Esophagus squamous epithelium (tissue), 5 donors: ENCODE measurements around the gene CLSTN3. TPM values are rescaled to one million over a fixed set of nuclear protein-coding genes. Genes with fewer than 3 reads are reported as not detected.

Experiments
- DNase-seq: peaks from one replicate; lab custom pipeline; 2025; lab: John Stamatoyannopoulos, UW
- H3K27ac ChIP-seq, 4 donors: fragments of 200-600 bp; sonication (generic); one replicate each; pipeline ENCODE4 v1.5.1; 2016 to 2019; ENCODE audit warnings: mild to moderate bottlenecking in 1 of 4
- H3K27me3 ChIP-seq, 4 donors: fragments of 200-600 bp; sonication (generic); 1 replicate in 3 of 4; 2 replicates in 1 of 4; pipeline versions ENCODE4 v1.5.1 to v1.6.0; 2017 to 2021; ENCODE audit warnings: antibody characterized with exemption in 1 of 4
- H3K36me3 ChIP-seq, 3 donors: fragments of 200-600 bp; sonication (generic); one replicate each; pipeline ENCODE4 v1.5.1; 2016 to 2019
- H3K4me1 ChIP-seq, 3 donors: fragments of 200-600 bp; sonication (generic); one replicate each; pipeline ENCODE4 v1.5.1; 2017 to 2019
- H3K4me3 ChIP-seq, 4 donors: fragments of 200-600 bp; sonication (generic); 1 replicate in 3 of 4; 2 replicates in 1 of 4; pipeline ENCODE4 v1.5.1; 2016 to 2019; ENCODE audit warnings: mild to moderate bottlenecking in 2 of 4, moderate library complexity in 1 of 4
- H3K9me3 ChIP-seq, 3 donors: fragments of 200-600 bp; sonication (generic); one replicate each; pipeline ENCODE4 v1.5.1; 2016 to 2019
- POLR2A ChIP-seq, 4 donors: fragments of 450-650 bp; IDR thresholded peaks; one replicate each; pipeline ENCODE4 v1.6.1; 2017; ENCODE audit warnings: antibody characterized with exemption in 4 of 4, mild to moderate bottlenecking in 4 of 4, moderate library complexity in 3 of 4
- WGBS, 2 donors: methylation state at CpG; one replicate each; pipeline ENCODE4 v1.1.5; 2018; 5-methylcytosine and 5-hydroxymethylcytosine counted together
- intact Hi-C: fragments of 100-400 bp; cut with DNase I; formaldehyde crosslinking; loops from one replicate; pipeline ENCODE4 v1.15.0; 2022
- total RNA-seq, 4 donors: library from RNA; depleted of rRNA; stranded (reverse); fragments of >200 nt; gene quantifications; one replicate each; pipeline ENCODE4 v1.1.0, GENCODE V29; 2016
- TF ChIP-seq, protein P1 (sequence below), 6 experiments: fragments of 450-650 bp in 4 of 6; fragments of 200-600 bp in 2 of 6; sonication (generic) in 2 of 6; IDR thresholded peaks; one replicate each; pipeline ENCODE4 v1.5.1; 2016 to 2019; ENCODE audit warnings: antibody characterized with exemption in 6 of 6, mild to moderate bottlenecking in 4 of 6, moderate library complexity in 4 of 6
- donor health status: DM: yes; HTN: yes; CAD: no.

CLSTN3 gene
- total RNA-seq, 4 donors from 2014 or later: 4.8 to 12.4 (median 9.5) TPM

DNA sequence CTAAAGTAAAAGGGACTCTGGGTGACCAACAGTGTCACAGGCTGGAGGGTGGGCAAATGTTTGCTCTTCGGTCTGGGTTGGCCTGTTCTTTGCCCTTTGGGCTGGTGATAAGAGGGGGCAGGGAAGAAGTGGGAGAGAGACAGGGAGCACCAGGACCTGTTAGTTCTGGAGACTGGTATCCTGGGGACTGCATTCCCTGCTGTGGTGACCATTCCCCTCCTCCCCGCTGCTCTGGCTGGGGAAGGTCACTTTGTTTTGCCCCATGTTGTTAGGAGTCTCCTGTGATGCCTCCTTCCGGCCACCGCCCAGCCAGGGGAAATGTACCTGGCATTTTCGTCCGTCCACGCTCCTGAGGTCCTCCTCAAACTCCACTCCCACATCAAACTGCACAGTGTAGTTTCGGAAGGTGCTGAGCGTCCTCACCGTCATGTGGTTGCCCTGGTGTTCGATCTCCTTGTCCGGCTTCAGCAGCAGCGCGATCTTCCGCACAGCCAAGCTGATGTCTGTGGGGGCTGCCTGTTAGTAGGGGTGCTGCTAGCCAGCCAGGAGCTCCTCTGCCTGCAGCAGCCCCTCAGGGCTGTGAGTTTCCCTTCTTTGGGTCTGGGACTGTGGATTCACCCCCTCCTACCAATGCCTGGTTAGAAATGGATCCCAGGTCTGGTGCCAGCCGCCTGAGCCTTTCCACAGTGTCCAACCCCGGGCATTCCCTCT is 2.1 kb upstream of the CLSTN3 start:
- peaks cover 9 to 43% (median 25%) of the 10 kb centered on the region in 3 donors for H3K4me1 ChIP-seq
- H3K27me3 ChIP-seq: peaks cover 0 to 12% (median 0%) of the 10 kb centered on the region in 4 donors
- intact Hi-C loops: no loop called here
- TF ChIP-seq, protein P1, sequence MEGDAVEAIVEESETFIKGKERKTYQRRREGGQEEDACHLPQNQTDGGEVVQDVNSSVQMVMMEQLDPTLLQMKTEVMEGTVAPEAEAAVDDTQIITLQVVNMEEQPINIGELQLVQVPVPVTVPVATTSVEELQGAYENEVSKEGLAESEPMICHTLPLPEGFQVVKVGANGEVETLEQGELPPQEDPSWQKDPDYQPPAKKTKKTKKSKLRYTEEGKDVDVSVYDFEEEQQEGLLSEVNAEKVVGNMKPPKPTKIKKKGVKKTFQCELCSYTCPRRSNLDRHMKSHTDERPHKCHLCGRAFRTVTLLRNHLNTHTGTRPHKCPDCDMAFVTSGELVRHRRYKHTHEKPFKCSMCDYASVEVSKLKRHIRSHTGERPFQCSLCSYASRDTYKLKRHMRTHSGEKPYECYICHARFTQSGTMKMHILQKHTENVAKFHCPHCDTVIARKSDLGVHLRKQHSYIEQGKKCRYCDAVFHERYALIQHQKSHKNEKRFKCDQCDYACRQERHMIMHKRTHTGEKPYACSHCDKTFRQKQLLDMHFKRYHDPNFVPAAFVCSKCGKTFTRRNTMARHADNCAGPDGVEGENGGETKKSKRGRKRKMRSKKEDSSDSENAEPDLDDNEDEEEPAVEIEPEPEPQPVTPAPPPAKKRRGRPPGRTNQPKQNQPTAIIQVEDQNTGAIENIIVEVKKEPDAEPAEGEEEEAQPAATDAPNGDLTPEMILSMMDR (IDR thresholded peaks at IDR 0.05): no peak
- TF ChIP-seq POLR2A (IDR thresholded peaks at IDR 0.05): no peak
- H3K36me3 ChIP-seq: no peaks in the 10 kb centered on the region
- DNase-seq: no peak
- peak overlapping the region in 2 of 4 donors; percentile 24 for H3K4me3 ChIP-seq
- peak overlapping the region in 3 of 4 donors; percentile 25 to 61 (median 61) for H3K27ac ChIP-seq
- no peaks in the 10 kb centered on the region for H3K9me3 ChIP-seq
- 87 to 97% methylated on average over 14 to 15 of the region's 17 CpGs for WGBS, 2 donors

DNA sequence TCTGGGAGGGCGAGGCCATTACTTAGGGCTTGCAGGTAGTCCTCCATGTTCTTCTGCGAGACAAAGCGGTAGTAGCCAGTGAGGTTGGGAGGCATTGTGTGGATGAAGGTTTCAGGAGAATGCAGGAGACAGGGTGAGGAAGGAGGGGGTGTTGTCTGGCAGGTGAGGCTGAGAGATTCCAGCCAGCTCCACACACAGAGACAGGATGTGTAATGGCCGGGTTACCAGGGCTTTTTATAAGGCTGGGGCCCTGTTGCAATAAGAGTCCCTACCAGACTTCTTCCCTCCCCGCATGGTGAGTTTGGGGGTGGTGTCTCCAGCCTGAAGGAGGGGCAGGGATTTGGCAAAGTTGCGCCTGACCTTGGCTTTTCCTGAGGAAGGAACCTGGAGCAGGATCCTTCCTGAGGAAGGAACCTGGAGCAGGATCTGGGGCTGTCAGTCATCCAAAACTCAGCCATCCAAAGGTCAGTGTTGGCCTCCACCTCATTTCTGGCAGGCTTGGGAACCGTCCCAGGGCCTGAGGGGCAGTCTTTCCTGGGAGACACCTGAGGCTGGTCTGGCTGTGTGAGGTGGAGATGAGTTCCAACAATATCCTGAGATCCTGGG is 1.4 kb upstream of the CLSTN3 start, which contains the start of gene RBP5:
TSS of gene RBP5 (minus strand) at position 209 of the 606 bp plus-strand sequence. CDS start at position 95, 114 bp downstream.
- no peak for DNase-seq
- Histone ChIP-seq H3K27me3 (peaks cover 0 to 12% (median 0%) of the 10 kb centered on the region in 4 donors), H3K4me3 (peak within 1 kb of the TSS; percentile 37 to 80 (median 66)), H3K4me1 (peaks cover 9 to 40% (median 24%) of the 10 kb centered on the region in 3 donors), H3K36me3 (peaks cover 0 to 5% (median 0%) of the 10 kb centered on the region in 3 donors), H3K27ac (peak within 1 kb of the TSS; percentile 45 to 90 (median 85)), H3K9me3 (no peaks in the 10 kb centered on the region)
- WGBS, 2 donors: 43 to 70% methylated on average over 6 of the region's 7 CpGs
- TF ChIP-seq, protein P1 (IDR thresholded peaks at IDR 0.05): no peak
- TF ChIP-seq POLR2A (IDR thresholded peaks at IDR 0.05): no peak
- intact Hi-C loops: no loop called here

DNA sequence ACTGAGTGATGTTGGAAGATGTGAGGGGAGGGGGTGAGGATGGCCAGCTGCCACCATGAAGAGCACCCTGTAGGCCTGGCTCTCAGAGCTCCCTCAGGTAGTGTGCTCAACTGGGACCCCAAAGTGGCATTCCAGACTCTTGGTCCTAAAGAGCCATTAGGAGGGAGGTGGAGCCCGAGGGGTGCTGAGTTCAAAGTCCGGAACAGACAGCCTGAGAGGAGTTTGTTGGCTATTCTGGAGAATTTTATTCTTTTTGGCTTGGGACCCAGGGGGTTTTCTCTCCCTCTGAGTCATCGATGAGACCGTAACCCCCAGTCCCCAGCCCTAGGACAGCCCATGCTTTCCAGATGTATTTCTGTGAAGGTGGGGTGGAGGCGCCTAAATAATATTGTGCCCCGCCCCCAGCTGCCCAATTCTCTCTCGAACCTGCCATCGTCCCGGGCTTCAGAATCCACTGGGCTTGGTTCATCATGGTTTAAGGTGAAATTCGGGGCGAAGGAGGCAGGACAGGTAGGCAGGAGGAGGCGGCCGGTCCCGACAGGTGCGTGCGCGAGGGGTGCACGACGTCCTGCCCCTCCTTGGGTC is 792 bp upstream of the CLSTN3 start:
- intact Hi-C loops: no loop called here
- DNase-seq: no peak
- peaks cover 0 to 10% (median 0%) of the 10 kb centered on the region in 3 donors for H3K36me3 ChIP-seq
- H3K27ac ChIP-seq: peak overlapping the region; percentile 45 to 90 (median 85)
- peak overlapping the region; percentile 37 to 80 (median 66) for H3K4me3 ChIP-seq
- 6 to 25% methylated on average over 4 to 19 of the region's 19 CpGs for WGBS, 2 donors
- H3K27me3 ChIP-seq: peaks cover 0 to 12% (median 0%) of the 10 kb centered on the region in 4 donors
- no peaks in the 10 kb centered on the region for H3K9me3 ChIP-seq
- H3K4me1 ChIP-seq: peaks cover 9 to 40% (median 24%) of the 10 kb centered on the region in 3 donors
- TF ChIP-seq, protein P1 (IDR thresholded peaks at IDR 0.05): no peak
- TF ChIP-seq POLR2A (IDR thresholded peaks at IDR 0.05): peak in 1 of 4 donors; percentile 5

DNA sequence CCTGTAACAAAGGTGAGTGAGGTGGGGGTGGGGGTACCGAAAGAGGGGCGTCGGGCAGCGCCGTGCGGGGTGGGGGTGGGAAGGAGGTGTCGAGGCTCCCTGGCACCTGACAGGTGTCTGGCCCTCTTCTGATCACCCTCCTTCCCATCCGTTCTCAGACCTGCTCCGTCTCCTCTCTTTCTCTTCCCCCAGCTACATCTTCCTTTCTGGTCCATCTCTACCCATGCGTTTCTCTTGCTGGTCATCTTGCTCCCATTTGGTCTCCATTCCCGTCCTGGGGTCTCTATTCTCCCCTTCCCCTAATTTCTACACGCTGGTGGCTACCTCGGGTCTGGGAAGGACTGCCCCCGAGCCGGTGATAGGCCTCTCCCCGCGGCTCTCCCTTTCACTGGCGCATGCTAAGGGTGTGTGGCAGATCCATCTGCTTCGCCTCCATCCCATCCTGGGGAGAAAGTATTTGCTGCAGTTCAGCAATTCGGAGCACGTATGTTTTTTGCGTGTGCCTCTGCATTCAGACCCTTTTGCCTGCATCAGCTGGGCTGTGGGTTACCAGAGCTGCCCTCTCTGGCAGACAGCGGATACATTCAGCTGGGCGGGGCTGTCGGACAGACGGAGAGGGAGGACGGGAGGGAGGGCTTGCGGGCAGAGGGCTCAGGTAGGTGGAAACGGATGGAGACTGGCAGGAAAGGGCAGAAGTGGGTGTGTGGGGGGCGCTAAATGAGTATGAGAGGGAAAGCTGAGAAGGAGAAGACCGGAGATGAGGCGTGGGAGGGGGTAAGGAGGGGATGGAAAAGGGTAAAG is 730 bp downstream of the CLSTN3 start:
- Histone ChIP-seq H3K4me3 (peak overlapping the region; percentile 37 to 80 (median 66)), H3K27ac (peak overlapping the region; percentile 45 to 90 (median 85)), H3K36me3 (peaks cover 0 to 24% (median 0%) of the 10 kb centered on the region in 3 donors), H3K27me3 (peaks cover 0 to 12% (median 0%) of the 10 kb centered on the region in 4 donors), H3K9me3 (no peaks in the 10 kb centered on the region), H3K4me1 (peaks cover 9 to 40% (median 24%) of the 10 kb centered on the region in 3 donors)
- intact Hi-C loops: no loop called here
- DNase-seq: no peak
- WGBS, 2 donors: 1 to 3% methylated on average over 31 to 32 of the region's 32 CpGs
- peak in 1 of 4 donors; percentile 28 for TF ChIP-seq POLR2A (IDR thresholded peaks at IDR 0.05)
- TF ChIP-seq, protein P1 (IDR thresholded peaks at IDR 0.05): no peak
